ENCODE results near the gene PCK2.

PCK2 gene

DNA sequence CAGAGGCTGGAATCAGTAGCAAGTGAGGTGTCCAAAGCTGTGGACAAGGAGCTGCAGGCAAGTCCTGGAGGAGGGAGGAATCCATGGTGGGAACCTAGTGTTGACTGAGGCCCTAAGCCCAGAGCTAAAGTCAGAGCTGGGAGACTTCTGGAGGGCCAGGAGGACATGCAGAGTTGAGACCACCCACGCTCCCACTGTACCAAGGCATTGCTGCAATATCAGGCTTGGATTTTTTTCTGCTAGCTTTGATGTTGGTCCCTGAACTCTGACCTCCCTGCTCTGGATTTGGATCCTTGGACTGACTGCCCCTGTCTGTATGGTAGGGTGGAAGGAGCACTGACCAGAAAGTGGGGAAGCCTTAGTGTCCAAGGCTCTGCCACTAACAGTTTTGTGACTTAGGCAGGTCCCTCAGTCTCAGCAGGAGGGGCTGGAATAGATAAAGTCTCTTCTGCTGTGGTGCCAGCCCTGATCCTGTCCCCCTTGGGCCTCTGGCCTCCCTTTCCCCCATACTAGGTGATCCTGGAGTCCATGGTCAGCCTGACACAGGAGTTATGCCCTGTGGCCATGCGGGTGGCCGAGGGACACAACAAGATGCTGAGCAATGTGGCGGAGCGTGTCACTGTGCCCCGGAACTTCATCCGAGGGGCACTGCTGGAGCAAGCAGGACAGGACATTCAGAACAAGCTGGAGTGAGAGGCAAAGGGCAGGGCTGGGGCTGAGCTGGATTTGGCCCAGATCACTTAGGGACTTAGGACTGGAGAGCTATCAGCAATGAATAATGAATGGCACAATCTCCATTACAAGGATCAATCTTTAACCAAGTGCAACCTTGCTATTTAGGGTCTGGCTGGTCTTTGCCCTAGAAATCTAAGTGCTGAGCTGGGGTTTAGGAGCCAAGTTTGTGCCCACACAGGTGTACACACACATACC lies 32.9 kb upstream of the PCK2 start:
- no peak for DNase-seq (ENCODE audit: low read depth in 2 of 2)

DNA sequence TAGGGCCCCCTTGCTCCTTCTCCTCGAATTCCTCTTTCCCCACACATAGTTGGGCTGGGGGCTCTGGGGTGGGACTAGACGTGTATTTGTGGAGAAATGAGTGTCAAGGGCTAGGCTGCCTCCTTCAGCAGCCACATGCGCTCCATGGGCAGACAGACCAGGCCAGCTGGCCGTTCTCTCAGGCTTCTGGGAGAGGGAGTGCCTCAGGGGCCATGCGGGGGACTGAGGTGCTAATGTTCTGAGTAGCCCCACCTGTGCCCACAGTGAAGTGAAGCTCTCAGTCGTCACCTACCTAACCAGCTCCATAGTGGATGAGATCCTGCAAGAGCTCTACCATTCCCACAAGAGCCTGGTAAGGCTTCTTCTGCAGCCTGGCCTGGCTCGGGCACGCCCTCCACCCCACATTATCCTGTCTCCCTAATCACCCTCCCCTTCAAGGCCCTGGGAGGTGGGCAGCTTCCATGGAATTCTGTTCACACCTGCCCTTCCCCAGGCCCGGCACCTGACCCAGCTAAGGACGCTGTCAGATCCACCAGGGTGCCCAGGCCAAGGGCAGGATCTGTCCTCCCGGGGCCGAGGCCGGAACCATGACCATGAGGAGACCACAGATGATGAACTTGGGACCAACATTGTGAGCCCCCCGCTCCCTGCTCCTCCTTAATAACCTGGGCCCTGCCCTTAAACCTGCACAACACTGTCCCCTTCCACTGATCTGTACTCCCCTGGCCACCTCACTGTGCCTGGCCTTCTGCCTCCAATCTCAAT lies 31.7 kb upstream of the PCK2 start:
- DNase-seq (ENCODE audit: low read depth in 2 of 2) = no peak

DNA sequence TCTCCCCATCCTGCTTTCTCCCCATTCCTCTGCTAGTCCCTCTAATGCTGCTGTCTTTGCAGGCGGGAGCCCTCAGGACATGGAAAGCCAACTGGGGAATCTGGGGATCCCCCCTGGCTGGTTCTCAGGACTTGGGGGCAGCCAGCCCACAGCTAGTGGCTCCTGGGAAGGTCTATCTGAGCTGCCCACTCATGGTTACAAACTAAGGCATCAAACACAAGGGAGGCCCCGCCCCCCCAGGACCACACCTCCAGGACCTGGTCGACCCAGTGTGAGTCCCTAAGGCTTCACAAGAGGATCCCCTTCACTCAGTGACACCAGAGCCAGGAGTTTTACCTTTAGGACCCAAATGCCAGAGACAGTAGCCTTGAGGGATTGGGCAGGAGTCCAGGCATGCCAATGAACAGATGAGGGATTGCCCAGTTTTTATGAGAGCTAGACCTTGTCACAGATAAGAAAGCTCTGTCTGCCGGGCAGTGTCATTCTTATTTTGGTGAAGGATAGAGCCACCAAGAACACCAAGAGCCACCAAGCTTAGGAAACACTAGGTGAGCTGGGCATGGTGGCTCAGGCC lies 30.8 kb upstream of the PCK2 start:
- DNase-seq (ENCODE audit: low read depth in 2 of 2) = no peak

DNA sequence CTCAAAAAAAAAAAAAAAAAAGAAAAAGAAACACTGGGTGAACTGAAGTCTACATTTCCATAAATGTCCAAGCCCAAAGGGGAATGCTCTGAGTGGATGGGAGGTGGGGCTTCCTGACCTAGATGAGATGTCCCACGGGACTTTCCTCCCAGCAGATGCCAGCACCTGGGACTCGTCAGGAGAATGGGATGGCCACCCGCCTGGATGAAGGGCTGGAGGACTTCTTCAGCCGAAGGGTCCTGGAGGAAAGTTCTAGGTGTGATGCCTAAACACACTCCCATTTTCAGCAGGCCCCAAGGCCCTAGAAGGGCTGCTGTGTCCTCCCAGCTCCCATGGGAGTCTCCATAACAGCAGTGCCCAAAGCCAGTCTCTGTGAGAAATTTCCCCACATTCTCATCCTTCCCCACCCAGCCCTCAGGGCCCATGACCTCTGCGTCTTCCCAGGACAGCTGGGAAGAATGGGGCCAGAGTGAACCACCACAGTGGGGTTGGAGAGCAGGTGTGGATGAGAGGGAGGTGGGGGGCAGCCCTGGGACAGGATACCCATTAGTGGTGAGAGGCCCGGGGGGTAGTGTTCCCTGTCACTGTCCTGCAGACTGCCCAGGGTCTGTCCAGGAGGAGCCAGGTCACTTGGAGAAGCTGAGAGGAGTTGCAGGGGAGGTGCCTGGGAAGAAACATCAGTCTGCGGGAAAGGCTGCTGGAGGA lies 29.9 kb upstream of the PCK2 start:
- DNase-seq (ENCODE audit: low read depth in 2 of 2) = no peak

DNA sequence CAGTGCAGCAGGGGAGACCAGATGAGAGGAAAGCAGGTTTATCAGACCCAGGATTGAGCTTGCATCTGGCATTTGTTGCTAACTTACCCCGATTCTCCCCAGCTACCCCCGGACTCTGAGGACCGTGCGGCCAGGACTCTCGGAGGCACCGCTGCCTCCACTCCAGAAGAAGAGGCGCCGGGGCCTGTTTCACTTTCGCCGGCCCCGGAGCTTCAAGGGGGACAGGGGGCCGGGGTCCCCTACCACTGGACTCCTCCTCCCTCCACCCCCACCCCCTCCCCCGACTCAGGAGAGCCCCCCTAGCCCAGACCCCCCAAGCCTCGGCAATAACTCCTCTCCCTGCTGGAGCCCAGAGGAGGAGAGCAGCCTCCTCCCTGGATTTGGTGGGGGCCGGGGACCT lies 29.3 kb upstream of the PCK2 start:
- no peak for DNase-seq (ENCODE audit: low read depth in 2 of 2)

DNA sequence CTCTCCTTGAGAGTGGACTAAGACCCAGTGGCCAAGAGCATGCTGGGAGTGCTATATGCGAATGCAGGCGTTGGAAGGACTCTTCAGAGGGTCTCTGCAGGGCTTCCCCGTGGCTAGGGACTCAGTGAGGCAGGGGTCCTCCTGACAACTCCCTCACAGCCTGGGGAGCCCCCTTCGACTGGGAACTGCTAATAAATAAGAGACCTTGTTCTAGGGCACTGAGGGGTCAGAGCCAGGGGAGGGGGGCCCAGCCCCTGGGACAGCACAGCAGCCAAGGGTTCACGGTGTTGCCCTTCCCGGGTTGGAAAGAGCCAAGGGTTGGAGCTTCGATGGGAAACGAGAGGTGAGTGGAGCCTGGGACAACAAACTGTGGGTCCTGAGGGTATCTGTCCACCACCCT lies 28.7 kb upstream of the PCK2 start:
- DNase-seq (ENCODE audit: low read depth in 2 of 2) = no peak

DNA sequence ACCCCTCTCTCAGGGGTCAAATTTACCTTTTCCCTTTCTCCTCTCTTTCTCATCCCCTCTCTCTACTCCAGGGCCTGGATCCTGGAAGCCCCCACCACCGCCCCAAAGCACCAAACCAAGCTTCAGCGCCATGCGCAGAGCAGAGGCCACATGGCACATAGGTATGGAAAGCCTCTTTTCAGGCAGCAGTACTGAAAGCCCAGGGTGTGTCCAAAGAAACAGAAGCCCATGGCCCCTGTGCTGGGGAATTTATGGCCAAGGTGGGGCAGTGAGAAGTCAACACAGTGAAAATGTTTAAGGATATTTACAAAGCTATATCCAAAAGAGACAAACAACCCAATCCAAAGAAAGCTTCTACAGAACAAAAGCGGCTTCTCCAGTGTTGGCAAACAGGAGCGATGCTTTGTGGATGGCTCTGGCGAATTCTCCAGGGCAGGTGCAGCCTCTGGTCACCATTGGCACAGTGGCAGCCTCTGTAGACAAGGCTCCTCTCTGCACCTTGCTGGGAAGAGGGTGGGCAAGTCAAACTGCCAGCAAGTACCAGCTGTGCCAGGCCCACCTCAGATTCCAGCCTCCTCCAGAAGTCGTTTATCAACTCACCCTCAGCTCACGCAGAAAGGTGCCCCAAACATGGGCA lies 27.5 kb upstream of the PCK2 start:
- DNase-seq (ENCODE audit: low read depth in 2 of 2) = no peak

DNA sequence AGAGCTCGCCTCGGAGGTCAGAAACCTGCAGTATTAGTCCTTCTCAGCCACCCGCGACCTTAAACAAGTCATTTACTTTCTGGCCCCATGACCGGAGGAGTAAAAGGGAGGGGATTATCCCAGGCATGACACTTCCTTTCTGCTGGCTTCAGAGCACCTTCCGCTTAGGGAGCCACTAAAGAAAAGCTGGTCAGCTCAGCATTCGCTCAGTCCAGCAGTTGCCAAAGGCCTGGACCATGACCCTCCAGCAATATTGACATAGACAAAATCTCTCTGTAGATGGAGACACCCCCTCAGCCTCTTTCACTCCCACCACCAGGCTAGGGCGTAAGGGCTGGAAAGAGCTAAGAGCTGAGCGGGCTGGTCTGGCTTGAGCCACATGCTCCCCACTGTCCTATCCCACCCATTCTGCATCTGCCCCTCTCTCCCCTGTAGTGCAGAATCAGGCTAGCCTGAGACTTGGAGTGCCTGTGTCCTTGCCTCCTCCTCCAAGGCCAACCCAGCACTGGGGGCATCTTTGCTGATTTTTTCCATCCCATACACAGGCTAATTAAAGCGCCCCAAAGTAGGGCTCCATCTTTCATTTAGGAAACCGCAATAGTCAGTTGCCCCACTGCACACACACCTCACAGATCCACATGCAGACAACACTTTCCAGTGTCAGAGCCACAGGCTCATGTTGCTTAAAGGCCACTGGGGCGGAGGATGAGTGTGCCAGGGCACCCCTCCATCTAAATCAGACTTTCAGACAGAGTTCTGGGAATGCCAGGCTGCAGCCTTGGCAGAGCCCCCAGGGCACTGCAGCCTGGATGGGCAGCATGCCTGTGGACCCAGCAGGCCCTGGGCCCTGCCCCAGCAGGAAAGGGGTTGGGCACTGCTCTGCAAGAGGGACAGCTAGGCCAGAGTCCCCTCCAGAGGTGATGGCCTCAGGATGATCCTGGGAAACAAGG lies 26.7 kb upstream of the PCK2 start:
- DNase-seq (ENCODE audit: low read depth in 2 of 2) = no peak

DNA sequence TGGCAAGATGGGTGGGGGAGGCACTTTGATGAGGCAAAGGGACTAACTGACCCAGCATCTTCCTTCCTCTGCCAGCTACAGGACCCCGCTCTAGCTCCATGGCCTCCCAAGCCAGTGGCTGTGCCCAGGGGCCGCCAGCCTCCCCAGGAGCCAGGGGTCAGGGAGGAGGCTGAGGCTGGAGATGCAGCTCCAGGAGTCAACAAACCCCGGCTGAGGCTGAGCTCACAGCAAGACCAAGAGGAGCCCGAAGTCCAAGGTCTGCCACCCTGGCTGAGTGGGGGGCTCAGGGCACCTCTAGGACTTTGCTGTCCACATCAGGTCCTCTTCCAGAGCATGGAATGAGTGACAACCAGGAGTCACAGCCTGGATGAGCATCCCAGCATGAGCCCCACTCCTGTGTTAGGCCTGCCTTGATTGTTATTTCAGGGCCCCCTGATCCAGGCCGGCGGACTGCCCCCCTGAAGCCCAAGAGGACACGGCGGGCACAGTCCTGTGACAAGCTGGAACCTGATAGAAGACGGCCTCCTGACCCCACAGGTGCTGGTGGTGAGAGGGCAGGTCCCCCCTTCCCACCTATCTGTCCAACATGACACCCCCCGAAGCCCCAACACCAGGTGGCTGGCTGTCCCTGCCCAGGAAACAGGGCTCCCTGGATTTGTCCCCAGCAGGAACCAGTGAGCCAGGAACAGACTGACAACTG lies 25.2 kb upstream of the PCK2 start:
- no peak for DNase-seq (ENCODE audit: low read depth in 2 of 2)

DNA sequence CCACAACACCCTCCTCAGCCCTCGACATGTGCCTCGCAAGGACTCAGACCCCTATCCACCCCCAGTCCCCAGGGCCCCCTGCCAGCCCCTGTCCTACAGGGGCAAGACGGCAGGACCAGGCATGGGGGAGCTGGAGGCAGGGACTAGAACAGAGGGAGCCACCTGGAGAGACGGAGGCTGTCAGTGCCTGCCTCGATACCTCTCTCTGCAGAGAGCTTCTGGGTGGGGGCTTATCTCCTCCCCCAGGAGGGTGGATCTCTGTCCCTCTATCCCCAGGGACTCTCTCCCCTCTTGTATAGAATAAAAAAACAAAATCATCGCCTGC lies 24.7 kb upstream of the PCK2 start:
- DNase-seq (ENCODE audit: low read depth in 2 of 2) = no peak

DNA sequence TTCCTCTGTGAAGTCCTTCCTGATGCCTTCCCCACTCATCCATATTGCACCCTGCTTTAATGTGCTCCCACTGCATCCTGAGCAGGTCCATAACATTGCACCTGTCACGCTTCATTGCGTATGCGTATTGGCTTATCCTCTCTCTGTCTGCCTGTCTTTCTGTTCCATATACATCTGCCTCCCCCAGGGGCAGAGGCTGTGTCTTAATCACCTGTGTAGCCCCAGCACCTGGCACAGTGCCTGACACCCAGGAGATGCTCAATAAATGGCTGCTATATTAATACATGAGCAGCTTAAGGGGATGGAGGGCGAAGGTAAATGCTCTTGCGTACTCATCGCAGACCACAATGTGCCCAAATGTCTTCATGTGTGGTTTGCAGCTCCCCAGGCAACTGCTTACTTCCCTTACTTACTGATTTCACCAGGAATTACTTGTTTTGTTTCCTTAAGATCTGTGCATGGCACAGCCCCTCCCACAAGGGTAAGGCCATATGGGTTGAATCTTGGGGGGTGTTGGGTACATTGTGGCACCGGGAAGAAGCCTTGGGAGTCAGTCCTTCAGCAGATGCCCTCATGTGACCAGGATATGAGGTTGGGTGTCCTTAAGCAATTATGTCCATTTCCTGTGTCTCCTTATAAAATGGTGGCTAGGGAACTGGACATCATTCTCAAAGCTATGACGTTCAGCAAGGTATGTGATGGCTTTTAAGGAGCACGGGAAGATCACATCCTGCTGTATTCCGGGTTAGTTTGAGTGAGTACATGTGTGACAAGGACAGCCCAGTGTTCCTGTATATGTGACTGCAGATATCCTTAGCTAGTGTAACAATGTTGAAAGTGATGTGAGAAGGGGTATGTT lies 23.6 kb upstream of the PCK2 start:
- DNase-seq (ENCODE audit: low read depth in 2 of 2) = no peak

DNA sequence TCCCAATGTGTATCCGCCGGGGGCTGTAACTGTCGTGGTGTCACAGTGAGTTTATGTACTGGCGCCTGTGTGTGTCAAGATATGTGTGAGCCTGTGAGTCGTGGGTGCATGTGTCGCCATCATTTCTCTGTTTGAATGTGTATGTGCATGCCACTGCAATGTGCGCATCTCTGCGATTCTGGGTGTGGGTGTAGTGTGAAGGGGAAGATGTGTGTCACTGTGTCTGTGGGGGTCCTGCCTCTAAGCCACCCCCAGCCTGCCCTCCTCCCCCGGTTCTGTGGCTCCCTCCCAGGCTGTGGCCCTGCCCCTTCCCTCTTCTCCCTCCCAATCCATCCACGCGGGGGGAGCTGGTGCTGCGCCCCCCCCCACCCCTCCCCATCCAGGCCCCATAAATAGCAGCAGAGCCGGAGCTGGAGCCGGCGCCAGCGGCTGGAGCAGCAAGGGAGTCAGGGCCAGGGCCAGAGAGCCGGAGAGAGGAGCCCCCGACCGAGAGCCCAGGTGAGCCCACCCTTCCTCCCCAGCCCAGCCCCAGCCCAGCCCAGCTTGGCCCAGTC lies 22.9 kb upstream of the PCK2 start, which contains the start of gene CPNE6:
Gene CPNE6 (plus strand): TSS at position 419 of the 554 bp plus-strand sequence. CDS start 1,375 bp downstream, outside the sequence.
- DNase-seq (ENCODE audit: low read depth in 2 of 2) = no peak

DNA sequence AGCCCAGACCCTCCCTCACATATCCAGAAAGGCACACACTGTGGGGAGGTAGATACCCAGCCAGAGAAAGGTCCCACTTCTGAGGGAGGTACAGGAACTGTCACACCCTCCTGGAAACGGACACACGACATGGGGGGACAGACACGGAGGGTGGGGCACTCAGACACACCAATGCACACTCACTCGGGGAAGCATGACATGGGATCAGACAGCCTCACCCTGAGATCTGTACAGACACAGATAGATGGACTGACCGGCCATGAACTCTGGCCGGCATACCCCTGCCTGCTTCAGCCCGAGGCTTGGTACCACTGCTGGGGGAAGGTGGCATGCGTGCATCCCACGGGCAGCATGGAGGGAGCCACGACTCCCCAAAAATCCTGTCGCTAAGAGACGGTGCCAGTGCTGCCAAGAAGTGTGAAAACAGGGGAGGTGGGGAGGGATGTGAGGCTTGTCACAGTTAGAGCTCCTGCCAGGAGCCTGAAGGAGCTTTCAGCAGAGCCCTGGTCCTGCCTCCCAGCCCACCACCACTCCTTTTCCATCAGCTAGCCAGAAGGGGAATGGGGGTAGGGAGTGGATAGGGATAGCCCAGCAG lies 22.2 kb upstream of the PCK2 start:
- DNase-seq (ENCODE audit: low read depth in 2 of 2) = no peak

DNA sequence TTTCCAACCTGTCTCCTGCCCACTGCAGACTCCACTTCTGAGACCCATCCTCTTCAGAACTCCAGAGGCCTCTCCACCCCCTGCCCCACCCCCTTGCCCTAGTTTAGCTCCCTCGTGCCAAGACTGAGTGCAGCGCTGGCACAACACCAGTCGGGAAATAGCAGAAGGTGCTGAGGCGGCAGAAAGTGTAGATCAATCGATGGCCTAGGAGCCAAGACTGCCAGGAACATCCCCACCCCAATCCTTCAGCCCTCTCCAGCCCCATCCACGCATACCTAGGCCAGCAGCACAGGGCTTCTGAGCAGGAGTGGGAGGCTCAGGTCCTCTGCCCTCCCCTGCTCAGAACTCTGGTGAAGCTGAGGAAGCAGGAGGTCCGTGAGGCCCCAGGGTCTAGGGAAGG lies 21.7 kb upstream of the PCK2 start:
- DNase-seq (ENCODE audit: low read depth in 2 of 2) = no peak

DNA sequence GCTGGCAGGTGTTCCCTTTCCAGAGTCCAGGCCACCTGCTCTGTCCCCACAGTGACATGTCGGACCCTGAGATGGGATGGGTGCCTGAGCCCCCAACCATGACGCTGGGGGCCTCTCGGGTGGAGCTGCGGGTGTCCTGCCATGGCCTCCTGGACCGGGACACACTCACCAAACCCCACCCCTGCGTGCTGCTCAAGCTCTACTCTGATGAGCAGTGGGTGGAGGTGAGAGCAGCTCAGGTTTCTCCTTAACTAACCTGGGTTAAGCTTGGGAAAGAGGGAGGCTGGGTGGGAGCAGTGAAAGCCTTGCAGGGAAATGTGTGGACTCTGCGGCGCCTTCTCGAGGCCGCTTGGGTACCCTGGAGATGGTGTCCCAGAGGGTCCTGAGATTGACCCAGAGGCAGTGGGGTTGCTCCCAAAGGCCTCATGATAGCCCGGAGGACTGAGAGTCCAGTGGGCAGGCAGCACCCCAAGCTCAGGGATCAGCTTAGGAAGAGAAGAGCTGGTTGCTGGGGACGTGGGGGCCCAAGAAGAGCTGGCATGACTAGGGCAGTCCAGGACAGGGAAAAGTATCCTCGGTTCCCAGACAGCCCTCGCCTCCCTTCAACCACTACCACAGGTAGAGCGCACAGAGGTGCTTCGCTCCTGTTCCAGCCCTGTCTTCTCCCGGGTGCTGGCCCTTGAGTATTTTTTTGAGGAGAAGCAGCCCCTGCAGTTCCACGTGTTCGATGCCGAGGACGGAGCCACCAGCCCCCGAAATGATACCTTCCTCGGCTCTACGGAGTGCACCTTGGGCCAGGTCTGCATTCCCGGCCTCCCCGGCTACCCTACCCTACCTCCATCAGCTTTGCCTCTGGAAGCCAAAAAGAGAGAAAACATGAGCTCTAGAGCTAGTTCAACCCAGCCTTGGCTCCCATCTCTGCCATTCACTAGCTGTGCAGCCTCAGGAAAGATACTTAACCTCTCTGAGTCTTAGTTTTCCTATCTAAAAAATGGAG lies 20.9 kb upstream of the PCK2 start:
- no peak for DNase-seq (ENCODE audit: low read depth in 2 of 2)

DNA sequence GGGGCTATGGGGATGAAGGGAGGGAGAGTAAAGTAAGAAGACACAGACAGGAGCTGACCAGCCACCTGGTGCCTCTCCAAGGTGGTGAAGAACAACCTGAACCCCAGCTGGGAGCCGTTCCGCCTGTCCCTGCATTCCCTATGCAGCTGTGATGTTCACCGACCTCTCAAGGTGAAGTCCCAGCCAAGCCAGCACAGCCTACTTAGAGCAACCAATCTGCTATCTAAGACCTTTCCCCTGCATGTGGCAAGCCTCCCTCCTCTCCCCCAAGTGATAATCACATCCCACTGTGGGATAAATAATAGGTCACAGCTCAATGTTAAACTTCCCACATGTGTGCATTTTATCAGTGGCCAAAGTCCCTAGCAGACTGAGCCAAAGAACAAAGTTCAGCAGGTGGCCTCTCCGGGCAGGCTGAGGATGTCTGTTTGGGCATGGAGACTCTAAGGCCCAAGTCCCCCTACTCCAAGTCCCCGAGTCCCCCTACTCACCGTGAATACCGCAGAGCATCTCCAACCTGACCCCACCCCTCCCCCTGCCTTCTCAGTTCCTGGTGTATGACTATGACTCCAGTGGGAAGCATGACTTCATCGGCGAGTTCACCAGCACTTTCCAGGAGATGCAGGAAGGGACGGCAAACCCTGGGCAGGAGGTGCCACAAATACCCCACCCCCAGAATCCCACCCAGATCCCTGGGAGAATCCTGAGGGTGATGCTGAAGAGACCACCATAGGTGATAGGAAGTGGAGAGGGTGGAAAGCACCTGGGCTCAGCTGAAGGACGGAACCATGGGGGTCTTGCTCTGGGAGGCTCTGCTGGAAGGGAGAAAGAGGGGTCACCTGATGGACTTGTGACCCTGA lies 19.3 kb upstream of the PCK2 start:
- DNase-seq (ENCODE audit: low read depth in 2 of 2) = no peak

Measured in fibroblast of skin of left quadriceps (primary cell).